Stimulated activated CD8-positive, alpha-beta memory T cell treated with anti-CD3 and anti-CD28 coated beads, Interleukin-7, amount 100 ng/mL, for 48 hours (primary cell): ENCODE data around the gene RERE.
"Not testable (repeated sequence)": the region's sequence is repeated elsewhere in the genome, so short reads cannot be mapped to it uniquely, and the experiment has no call there.

Experiments
- DNase-seq, 2 donors: peaks; one replicate each; pipeline ENCODE4 v3.0.0-alpha.2; 2020; ENCODE audit warnings: low read depth in 1 of 2; ENCODE audit errors: extremely low read depth in 1 of 2

The RERE gene

GRCh38 chr1:8754247-8754650, 63.2 kb downstream of the RERE start:
- no peak for DNase-seq

DNA sequence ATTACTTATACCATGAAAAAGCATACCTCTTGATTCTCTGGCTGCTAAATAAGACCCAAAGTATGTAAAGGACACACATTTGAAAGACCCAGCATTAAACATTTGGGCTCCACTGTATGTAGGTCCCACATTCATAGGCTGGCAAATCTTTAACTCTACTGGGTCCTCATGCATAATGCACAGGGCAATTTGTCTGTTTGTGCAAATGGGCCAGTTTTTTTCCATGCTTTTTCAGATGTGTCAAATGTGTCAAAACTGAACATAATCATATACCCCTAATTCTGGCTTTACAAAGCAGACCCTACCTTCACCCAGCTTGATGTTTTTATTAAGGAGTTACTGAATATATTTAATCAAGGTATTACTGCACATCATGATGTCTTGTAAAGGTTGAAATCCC, 63.7 kb downstream of the RERE start:
- no peak for DNase-seq

DNA sequence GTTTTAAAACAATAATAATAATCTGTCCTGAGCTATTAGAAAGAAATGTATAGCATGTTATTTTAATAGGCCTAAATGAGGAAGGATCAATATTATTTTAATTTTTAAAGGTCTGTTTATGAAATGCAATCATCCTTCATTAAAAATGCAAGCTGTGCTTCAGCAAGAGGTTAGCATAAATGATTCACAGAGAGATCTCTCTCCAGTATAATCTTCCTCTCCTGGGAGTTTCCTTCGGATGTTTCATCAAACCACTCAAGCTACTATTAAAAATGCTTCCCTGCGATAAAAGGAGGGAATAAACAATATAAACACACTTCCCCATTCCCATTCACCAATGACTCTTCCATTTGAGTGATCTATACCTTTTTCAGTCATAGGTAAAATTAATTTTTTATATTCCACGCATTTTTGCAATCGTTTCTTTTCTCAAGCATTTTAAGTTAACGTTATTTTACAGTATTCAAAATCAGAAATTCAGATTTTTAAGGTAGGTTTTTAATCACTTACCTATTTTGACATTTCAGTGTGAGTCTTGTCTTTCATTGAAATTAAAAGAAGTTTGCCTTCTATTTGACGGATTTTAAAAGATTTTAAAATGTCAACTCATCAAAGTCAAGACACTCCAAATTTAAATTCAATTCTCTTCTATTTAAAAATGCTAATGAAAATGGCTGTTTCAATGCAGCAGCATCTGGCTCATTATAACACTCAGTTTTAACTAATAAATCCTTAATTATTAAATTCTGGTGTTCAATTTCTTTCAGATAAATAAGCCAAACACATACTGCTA, 64.3 kb downstream of the RERE start:
- DNase-seq = no peak

GRCh38 chr1:8752411-8752810, 65.0 kb downstream of the RERE start:
- DNase-seq = no peak

GRCh38 chr1:8751984-8752383, 65.5 kb downstream of the RERE start:
- DNase-seq = no peak

- DNase-seq = no peak
These were observed 69.3 kb downstream of the RERE start for GRCh38 chr1:8747879-8748825.

DNA sequence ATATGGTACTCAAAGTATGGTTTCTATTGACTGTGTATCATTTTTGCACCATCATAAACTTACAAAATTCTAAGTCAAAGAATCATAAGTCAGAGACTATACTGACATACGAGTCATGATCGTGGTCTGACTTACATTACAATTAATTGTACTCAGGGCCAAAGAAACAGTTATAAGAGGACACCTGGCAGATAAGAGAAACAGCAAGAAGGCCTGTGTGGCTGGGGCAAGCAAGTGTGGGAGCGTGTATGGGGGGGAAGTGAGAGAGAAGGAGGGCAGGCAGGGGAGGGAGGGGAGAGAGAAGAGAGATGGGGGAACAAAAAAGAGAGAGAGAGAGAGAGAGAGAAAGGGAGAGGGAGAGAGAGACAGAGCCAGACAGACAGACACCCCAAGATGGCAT, 70.9 kb downstream of the RERE start:
- DNase-seq = no peak

DNA sequence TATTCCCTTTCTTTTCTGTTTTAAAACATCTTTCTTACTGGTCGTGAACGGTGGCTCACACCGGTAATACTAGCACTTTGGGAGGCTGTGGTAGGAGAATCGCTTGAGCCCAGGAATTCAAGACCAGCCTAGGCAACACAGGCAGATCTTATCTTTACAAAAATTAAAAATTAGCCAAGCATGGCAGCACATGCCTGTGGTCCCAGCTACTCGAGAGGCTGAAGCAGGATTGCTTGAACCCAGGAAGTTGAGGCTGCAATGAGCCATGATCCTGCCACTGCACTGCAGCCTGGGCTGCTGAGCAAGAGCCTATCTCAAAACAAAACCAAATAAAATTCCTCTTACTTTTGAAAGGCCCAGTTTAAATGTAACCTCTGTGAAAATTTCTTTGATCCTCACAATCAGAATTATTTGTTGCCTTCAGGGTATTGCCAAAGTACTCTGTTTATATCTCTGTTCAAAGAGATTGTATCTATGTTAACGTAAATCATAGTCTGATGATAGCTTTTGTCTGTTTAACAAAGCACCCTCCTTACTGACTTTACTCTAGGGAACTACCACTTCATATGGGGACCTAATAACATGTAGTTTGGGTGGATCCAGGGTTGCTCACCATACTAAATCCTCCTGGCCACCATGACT, 71.6 kb downstream of the RERE start:
- no peak for DNase-seq

DNA sequence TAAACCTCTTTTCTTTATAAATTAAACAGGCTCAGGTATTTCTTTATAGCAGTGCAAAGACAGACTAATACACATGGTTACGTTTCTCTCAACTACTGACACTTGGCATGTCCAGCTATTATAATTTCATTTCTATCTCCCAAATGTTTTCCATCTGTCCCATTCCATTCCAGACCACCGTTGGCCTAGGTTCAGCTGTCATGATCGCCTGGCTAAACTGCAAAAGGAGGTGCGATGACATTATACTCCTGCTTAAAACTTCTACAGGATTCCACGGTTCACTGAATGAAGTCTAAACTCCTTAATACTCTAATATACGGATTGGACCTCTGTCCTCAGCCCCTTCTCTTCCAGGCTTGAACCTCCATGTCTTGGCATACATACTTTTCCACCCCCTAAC, 72.1 kb downstream of the RERE start:
- DNase-seq = no peak

GRCh38 chr1:8742022-8742924, 75.2 kb downstream of the RERE start:
- no peak for DNase-seq

- DNase-seq = no peak
These were observed 77.4 kb downstream of the RERE start for GRCh38 chr1:8740034-8740449.

DNA sequence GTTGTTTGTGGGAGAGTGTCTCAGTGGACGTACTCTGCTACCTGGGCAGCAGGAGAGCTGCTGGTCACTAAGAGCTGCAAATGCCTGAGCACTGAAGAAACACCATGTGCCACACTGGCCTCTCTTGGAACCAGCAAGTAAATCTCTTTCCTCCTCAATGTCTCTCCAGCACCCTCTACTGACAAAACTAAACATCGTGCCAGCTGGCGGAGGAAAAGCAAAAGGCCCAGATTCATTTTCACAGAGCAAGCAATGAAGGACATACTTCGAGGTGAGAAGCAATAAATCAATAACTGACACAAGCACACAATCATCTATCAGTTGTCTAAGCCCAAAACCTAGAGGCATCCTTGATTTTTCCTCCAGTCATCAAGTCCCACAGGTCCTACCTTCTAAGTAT, 78.1 kb downstream of the RERE start:
- DNase-seq = no peak

DNA sequence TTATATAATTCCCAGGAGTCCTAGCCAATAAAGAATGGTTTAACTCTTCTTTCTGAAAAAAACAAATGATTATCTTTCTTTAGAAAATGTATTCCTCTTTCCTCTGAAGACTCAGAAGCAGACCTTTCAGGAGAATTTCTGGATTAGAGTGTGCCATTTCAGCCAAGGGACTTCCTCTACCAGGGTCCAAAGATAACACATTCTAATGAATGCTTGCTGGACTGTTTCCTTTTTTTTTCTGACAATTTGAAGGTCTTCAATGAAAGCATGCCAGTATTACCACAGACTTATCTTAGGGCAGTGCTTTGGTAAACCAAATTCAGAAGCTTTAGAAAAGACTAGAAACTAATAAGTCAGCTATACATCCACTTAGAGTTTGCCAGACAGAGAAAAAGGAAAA, 80.5 kb downstream of the RERE start:
- DNase-seq = no peak

DNA sequence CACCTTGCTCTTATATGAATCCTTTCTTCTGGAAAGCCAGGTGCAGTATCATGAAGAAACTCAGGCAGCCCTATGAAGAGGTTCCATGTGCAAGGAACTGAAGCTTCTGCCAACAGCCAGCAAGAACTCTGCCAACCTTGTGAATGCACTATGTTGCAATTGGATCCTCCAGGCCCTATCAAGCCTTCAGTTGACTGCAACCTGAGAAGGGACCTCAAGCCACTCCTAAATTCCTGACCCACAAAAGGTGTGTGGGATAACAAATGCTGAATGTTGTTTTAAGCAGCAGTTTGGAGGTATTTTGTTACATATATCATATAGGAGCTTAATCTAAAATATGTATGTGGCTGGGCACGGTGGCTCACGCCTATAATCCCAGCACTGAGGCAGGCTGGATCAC, 84.0 kb downstream of the RERE start:
- no peak for DNase-seq

DNA sequence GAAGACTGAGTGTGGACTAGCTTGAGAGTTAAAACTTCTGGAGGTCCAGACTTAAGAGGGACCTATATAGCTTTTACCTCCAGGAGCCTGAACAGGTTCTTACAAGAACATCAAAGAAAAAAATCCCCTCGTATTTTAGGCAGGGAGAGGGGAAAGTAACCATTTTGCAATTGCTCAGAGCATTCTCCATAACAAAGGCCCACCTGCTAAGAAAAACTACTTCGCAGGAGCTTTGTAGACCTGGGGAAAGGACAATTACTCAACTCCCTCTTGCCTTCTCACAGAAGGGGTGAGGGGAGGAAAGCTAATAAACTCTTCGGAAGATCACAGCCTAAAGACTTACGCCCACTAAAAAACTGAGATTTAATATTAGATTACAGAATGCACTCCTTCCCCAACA, 86.3 kb downstream of the RERE start:
- DNase-seq = no peak

DNA sequence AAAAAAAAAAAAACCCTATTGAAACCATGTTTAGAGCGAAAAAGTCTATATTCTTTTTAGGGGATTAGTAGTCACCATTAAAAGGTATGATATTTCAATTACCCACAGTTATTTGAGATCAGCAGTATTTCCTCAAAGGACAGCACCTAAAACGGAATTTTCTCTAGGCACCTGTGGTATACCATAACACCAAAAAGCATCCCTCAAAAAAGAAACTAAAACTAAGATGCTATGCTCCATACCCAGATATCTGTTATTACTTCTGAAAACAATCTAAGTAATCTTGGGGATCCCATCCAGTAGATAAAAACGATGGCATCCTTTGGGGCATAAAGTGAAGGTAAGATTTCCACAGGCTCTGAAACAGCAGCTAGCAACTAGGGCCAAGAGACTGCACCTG, 89.0 kb downstream of the RERE start:
- no peak for DNase-seq

- no peak for DNase-seq
These were observed 89.6 kb downstream of the RERE start for GRCh38 chr1:8727809-8728213.

DNA sequence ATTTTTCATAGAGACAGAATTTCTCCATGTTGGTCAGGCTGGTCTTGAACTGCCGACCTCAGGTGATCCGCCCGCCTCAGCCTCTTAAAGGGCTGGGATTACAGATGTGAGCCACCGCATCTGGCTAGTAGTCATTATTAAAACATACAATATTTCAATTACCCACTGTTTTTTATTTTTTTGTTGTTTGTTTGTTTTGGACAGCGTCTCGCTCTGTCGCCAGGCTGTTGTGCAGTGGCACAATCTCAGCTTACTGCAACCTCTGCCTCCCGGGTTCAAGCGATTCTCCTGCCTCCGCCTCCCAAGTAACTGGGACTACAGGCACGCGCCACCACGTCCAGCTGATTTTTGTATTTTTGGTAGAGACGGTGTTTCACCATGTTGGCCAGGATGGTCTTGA, 90.1 kb downstream of the RERE start:
- DNase-seq = not testable (repeated sequence)

DNA sequence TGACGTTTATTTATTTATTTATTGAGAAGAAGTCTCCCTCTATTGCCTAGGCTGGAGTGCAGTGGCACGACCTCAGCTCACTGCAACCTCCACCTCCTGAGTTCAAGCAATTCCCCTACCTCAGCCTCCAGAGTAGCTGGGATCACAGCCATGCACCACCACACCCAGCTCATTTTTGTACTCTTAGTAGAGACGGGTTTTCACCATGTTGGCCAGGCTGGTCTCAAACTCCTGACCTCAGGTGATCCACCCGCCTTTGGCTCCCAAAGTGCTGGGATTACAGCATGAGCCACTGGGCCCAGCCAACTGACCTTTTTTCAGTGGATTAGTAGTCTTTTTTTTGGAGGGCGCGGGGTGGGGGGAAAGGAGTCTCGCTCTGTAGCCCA, 90.6 kb downstream of the RERE start:
- DNase-seq = not testable (repeated sequence)

DNA sequence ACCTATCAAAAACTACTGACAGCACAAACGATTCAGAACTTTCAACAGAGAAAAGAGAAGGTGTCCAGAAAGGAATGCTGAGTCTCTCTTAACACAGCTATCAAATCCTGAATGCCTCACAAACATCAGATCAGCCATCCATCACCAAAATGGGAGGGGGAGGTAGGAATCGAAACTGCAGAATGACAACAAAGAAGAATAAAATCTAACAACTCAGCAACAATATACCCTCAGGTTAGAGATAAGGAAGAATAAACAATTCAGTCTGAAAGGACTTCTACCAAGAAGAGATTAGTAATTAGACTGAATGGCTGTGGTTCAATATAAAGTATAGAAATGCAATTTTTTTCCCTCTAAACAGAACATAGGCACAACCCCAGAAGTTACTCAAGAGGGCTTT, 94.4 kb downstream of the RERE start:
- no peak for DNase-seq

DNA sequence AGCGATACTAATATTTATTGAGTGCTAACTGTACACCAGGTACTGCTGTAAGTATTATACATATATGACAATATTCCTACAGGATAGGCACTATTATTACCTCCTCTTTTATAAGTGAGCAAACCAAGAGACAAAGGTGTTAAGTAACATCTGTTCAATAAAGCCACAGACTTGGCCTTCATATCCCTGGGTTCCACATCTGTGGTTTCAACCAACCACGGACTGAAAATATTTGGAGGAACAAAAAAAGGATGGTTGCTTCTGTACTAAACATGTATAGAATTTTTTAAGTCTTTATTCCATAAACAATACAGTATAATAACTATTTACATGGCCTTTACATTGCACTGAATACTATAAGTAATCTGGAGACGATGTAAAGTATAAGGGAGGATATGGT, 95.1 kb downstream of the RERE start:
- DNase-seq = no peak
